HEK293T (cell line): ENCODE measurements around the gene HASPIN.
"Not testable (repeated sequence)": the region's sequence is repeated elsewhere in the genome, so short reads cannot be mapped to it uniquely, and the experiment has no call there.

Experiments
- CTCF ChIA-PET: fragments of 350-600 bp; formaldehyde crosslinking; extraction: SDS; loops from one replicate; lab custom pipeline; 2021; ENCODE audit warnings: antibody characterized with exemption, inconsistent platforms; lab: Yijun Ruan, JAX
- POLR2A ChIA-PET: fragments of 350-600 bp; formaldehyde crosslinking; extraction: SDS; loops from one replicate; lab custom pipeline; 2020; ENCODE audit warnings: antibody characterized with exemption, inconsistent platforms; lab: Yijun Ruan, JAX
- DNase-seq: peaks from one replicate; pipeline ENCODE4 v3.0.0; 2012; ENCODE audit warnings: mixed read lengths; ENCODE audit errors: extremely low spot score
- ARNT ChIP-seq: fragments of 450-650 bp; IDR thresholded peaks from 2 replicates; pipeline ENCODE4 v1.6.1; 2017; ENCODE audit warnings: mild to moderate bottlenecking
- BHLHE40 ChIP-seq: fragments of 450-650 bp; IDR thresholded peaks from 2 replicates; pipeline ENCODE4 v1.6.1; 2016; ENCODE audit warnings: mild to moderate bottlenecking, moderate library complexity, borderline replicate concordance
- CTBP1 ChIP-seq: fragments of 450-650 bp; IDR thresholded peaks from 2 replicates; pipeline ENCODE4 v1.6.1; 2016; ENCODE audit warnings: borderline replicate concordance
- ELF4 ChIP-seq: fragments of 450-650 bp; IDR thresholded peaks from 2 replicates; pipeline ENCODE4 v1.6.1; 2017; ENCODE audit warnings: antibody characterized with exemption
- FOXA1 ChIP-seq: fragments of 450-650 bp; IDR thresholded peaks from 2 replicates; pipeline ENCODE4 v1.6.1; 2016; ENCODE audit warnings: mild to moderate bottlenecking
- FOXK2 ChIP-seq: fragments of 450-650 bp; IDR thresholded peaks from 2 replicates; pipeline ENCODE4 v1.6.1; 2016; ENCODE audit warnings: mild to moderate bottlenecking
- FOXM1 ChIP-seq: fragments of 450-650 bp; IDR thresholded peaks from 2 replicates; pipeline ENCODE4 v1.6.1; 2017; ENCODE audit warnings: mild to moderate bottlenecking, borderline replicate concordance
- HDGF ChIP-seq: fragments of 450-650 bp; IDR thresholded peaks from 2 replicates; pipeline ENCODE4 v1.6.1; 2017; ENCODE audit warnings: antibody characterized with exemption, borderline replicate concordance
- L3MBTL2 ChIP-seq: fragments of 450-650 bp; conservative IDR thresholded peaks from 2 replicates; pipeline ENCODE4 v1.6.1; 2016; ENCODE audit warnings: mild to moderate bottlenecking
- LEF1 ChIP-seq: fragments of 450-650 bp; IDR thresholded peaks from 2 replicates; pipeline ENCODE4 v1.6.1; 2017; ENCODE audit warnings: mild to moderate bottlenecking, borderline replicate concordance
- NFRKB ChIP-seq: fragments of 450-650 bp; IDR thresholded peaks from 2 replicates; pipeline ENCODE4 v1.6.1; 2016; ENCODE audit warnings: mild to moderate bottlenecking, moderate library complexity
- PKNOX1 ChIP-seq: fragments of 450-650 bp; IDR thresholded peaks from 2 replicates; pipeline ENCODE4 v1.6.1; 2016
- SP1 ChIP-seq: fragments of 450-650 bp; IDR thresholded peaks from 2 replicates; pipeline ENCODE4 v1.6.1; 2017
- SUZ12 ChIP-seq: fragments of 450-650 bp; IDR thresholded peaks from 2 replicates; pipeline ENCODE4 v1.6.1; 2016; ENCODE audit warnings: mild to moderate bottlenecking
- TARDBP ChIP-seq: fragments of 450-650 bp; IDR thresholded peaks from 2 replicates; pipeline ENCODE4 v1.6.1; 2016
- ZNF384 ChIP-seq: fragments of 450-650 bp; IDR thresholded peaks from 2 replicates; pipeline ENCODE4 v1.6.1; 2016

HASPIN gene

GRCh38 chr17:3699951-3700350 lies 23.8 kb upstream of the HASPIN start:
- TF ChIP-seq NFRKB (no peak), L3MBTL2 (no peak), LEF1 (no peak), PKNOX1 (no peak), SP1 (no peak), FOXA1 (no peak), ELF4 (no peak), ZNF384 (no peak), FOXM1 (no peak), ARNT (no peak), FOXK2 (no peak), CTBP1 (no peak), SUZ12 (no peak), TARDBP (no peak), HDGF (no peak), BHLHE40 (no peak)
- ChIA-PET CTCF (no interaction called here), POLR2A (no interaction called here)
- DNase-seq = no peak

- CTCF ChIA-PET, POLR2A ChIA-PET, DNase-seq: not testable (repeated sequence)
Measured at GRCh38 chr17:3702041-3702539, 21.6 kb upstream of the HASPIN start.

GRCh38 chr17:3704931-3705717 lies 18.6 kb upstream of the HASPIN start:
- DNase-seq = no peak
- TF ChIP-seq ELF4 = no peak
- TF ChIP-seq HDGF = no peak
- no peak for TF ChIP-seq ZNF384
- no peak for TF ChIP-seq FOXK2
- TF ChIP-seq NFRKB = no peak
- no peak for TF ChIP-seq SUZ12
- TF ChIP-seq PKNOX1 = no peak
- TF ChIP-seq L3MBTL2 = no peak
- TF ChIP-seq FOXA1 = no peak
- TF ChIP-seq BHLHE40 = no peak
- TF ChIP-seq ARNT = no peak
- ChIA-PET POLR2A (no interaction called here), CTCF (interaction anchor here (0.7 to 1.2 kb wide), 2 partner anchors 22 to 78 kb away, joined by 3 read pairs; no protein-coding TSS in a partner anchor)

- POLR2A ChIA-PET, DNase-seq: not testable (repeated sequence)
- CTCF ChIA-PET = interaction anchor here (1.2 kb wide), 1 partner anchor 23 kb away, joined by 3 read pairs; no protein-coding TSS in a partner anchor
Measured at GRCh38 chr17:3705718-3705984, 18.1 kb upstream of the HASPIN start.

- ChIA-PET CTCF (no interaction called here), POLR2A (interaction anchor here (1.0 kb wide), 1 partner anchor 15 kb away, joined by 3 read pairs; the partner anchor contains the start of gene HASPIN)
- no peak for TF ChIP-seq FOXA1
- no peak for TF ChIP-seq CTBP1
- TF ChIP-seq SUZ12 = no peak
- TF ChIP-seq BHLHE40 = no peak
- TF ChIP-seq SP1 = no peak
- TF ChIP-seq ELF4 = no peak
- no peak for TF ChIP-seq FOXK2
- DNase-seq = no peak
Measured at GRCh38 chr17:3708366-3708765, 15.3 kb upstream of the HASPIN start.

GRCh38 chr17:3710951-3711383 lies 12.7 kb upstream of the HASPIN start:
- no peak for TF ChIP-seq FOXM1
- no peak for TF ChIP-seq CTBP1
- no peak for TF ChIP-seq TARDBP
- no peak for TF ChIP-seq PKNOX1
- no peak for TF ChIP-seq NFRKB
- no peak for TF ChIP-seq HDGF
- no peak for TF ChIP-seq LEF1
- TF ChIP-seq FOXA1 = no peak
- TF ChIP-seq FOXK2 = no peak
- CTCF ChIA-PET = no interaction called here
- POLR2A ChIA-PET = interaction anchor here (0.9 kb wide), 1 partner anchor 12 kb away, joined by 4 read pairs; the partner anchor contains the start of gene HASPIN
- no peak for DNase-seq
